Measurements from ENCODE around the gene PALD1.

- TF ChIP-seq, protein P1, sequence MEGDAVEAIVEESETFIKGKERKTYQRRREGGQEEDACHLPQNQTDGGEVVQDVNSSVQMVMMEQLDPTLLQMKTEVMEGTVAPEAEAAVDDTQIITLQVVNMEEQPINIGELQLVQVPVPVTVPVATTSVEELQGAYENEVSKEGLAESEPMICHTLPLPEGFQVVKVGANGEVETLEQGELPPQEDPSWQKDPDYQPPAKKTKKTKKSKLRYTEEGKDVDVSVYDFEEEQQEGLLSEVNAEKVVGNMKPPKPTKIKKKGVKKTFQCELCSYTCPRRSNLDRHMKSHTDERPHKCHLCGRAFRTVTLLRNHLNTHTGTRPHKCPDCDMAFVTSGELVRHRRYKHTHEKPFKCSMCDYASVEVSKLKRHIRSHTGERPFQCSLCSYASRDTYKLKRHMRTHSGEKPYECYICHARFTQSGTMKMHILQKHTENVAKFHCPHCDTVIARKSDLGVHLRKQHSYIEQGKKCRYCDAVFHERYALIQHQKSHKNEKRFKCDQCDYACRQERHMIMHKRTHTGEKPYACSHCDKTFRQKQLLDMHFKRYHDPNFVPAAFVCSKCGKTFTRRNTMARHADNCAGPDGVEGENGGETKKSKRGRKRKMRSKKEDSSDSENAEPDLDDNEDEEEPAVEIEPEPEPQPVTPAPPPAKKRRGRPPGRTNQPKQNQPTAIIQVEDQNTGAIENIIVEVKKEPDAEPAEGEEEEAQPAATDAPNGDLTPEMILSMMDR (IDR thresholded peaks at IDR 0.05) = no peak
- no peak for TF ChIP-seq POLR2A (IDR thresholded peaks at IDR 0.05)
Observed at GRCh38 chr10:70589762-70590654, 111.4 kb downstream of the PALD1 start.

Measured in right lobe of liver (tissue), 4 donors.